Adrenal gland (tissue), 5 donors: ENCODE results near the gene ARHGEF28.

Experiments used
- CTCF ChIP-seq, 6 experiments: fragments of 450-650 bp in 4 of 6; fragments of 200-600 bp in 2 of 6; sonication (generic) in 1 of 6; IDR thresholded peaks; 1 replicate in 5 of 6; 2 replicates in 1 of 6; pipeline versions ENCODE4 v1.5.1 to v1.8.0; 2016 to 2021; ENCODE audit warnings: antibody characterized with exemption in 6 of 6, mild to moderate bottlenecking in 2 of 6, moderate library complexity in 1 of 6
- POLR2A ChIP-seq, 2 donors: fragments of 450-650 bp; IDR thresholded peaks; one replicate each; pipeline ENCODE4 v1.6.1; 2017; ENCODE audit warnings: antibody characterized with exemption in 2 of 2, mild to moderate bottlenecking in 2 of 2, moderate library complexity in 1 of 2
- donor health status: DM: no; HTN: no; CAD: no.

- TF ChIP-seq POLR2A (IDR thresholded peaks at IDR 0.05): no peak
- no peak for TF ChIP-seq CTCF (IDR thresholded peaks at IDR 0.05)
These were observed 322.7 kb downstream of the ARHGEF28 start for GRCh38 chr5:73948720-73949119.
